H9 (cell line): Measurements from ENCODE around the gene PLAGL1. TPM values are rescaled to one million over a fixed set of nuclear protein-coding genes. Genes with fewer than 3 reads are reported as not detected.

ENCODE experiments used
- DNase-seq: peaks from one replicate; pipeline ENCODE4 v3.0.0-alpha.2; 2017
- H2AFZ ChIP-seq: one replicate; pipeline ENCODE4 v1.6.1; 2013; ENCODE audit warnings: mild to moderate bottlenecking, low read length, control low read depth, moderate library complexity
- H2AK5ac ChIP-seq: 2 replicates; pipeline ENCODE4 v1.6.1; 2013; ENCODE audit warnings: low read length, control low read depth, mixed read lengths; ENCODE audit not compliant: insufficient read length
- H2BK120ac ChIP-seq: one replicate; pipeline ENCODE4 v1.6.1; 2013; ENCODE audit warnings: low read depth, mild to moderate bottlenecking, low read length, control low read depth, inconsistent platforms; ENCODE audit not compliant: poor library complexity, severe bottlenecking
- H2BK12ac ChIP-seq: 2 replicates; pipeline ENCODE4 v1.6.1; 2013; ENCODE audit warnings: low read length, control low read depth, mixed read lengths, low read depth; ENCODE audit not compliant: insufficient read length
- H2BK15ac ChIP-seq: 2 replicates; pipeline ENCODE4 v1.6.1; 2013; ENCODE audit warnings: low read depth, low read length, control low read depth
- H2BK20ac ChIP-seq: one replicate; pipeline ENCODE4 v1.6.1; 2013; ENCODE audit warnings: low read depth, mild to moderate bottlenecking, low read length, control low read depth, inconsistent platforms; ENCODE audit not compliant: poor library complexity, severe bottlenecking
- H2BK5ac ChIP-seq: 2 replicates; pipeline ENCODE4 v1.6.1; 2013; ENCODE audit warnings: low read length, control low read depth, mixed read lengths; ENCODE audit not compliant: insufficient read length
- H3K14ac ChIP-seq: 2 replicates; pipeline ENCODE4 v1.6.1; 2013; ENCODE audit warnings: low read length, control low read depth; ENCODE audit not compliant: insufficient read depth
- H3K18ac ChIP-seq: 2 replicates; pipeline ENCODE4 v1.6.1; 2013; ENCODE audit warnings: low read depth, mild to moderate bottlenecking, mixed read lengths, low read length, control low read depth; ENCODE audit not compliant: insufficient read length
- H3K23ac ChIP-seq: 2 replicates; pipeline ENCODE4 v1.6.1; 2013; ENCODE audit warnings: low read length, control low read depth, mixed read lengths, low read depth; ENCODE audit not compliant: insufficient read length
- H3K23me2 ChIP-seq: 2 replicates; pipeline ENCODE4 v1.6.1; 2013; ENCODE audit warnings: low read depth, mild to moderate bottlenecking, mixed read lengths, low read length, control low read depth; ENCODE audit not compliant: insufficient read length, poor library complexity, severe bottlenecking
- H3K27ac ChIP-seq: 2 replicates; pipeline ENCODE4 v1.5.1; 2013; ENCODE audit warnings: low read length, control low read depth, mixed read lengths, low read depth; ENCODE audit not compliant: insufficient read length
- H3K27me3 ChIP-seq: 2 replicates; pipeline ENCODE4 v1.6.1; 2013; ENCODE audit warnings: low read length, control low read depth, inconsistent platforms; ENCODE audit not compliant: insufficient read depth
- H3K4ac ChIP-seq: 2 replicates; pipeline ENCODE4 v1.6.1; 2013; ENCODE audit warnings: low read depth, mild to moderate bottlenecking, control low read depth, inconsistent platforms, low read length, moderate library complexity
- H3K4me1 ChIP-seq: 2 replicates; pipeline ENCODE4 v1.6.1; 2013; ENCODE audit warnings: low read length, control low read depth, inconsistent platforms; ENCODE audit not compliant: insufficient read depth
- H3K4me2 ChIP-seq: 2 replicates; pipeline ENCODE4 v1.6.1; 2013; ENCODE audit warnings: low read length, control low read depth, mixed read lengths; ENCODE audit not compliant: insufficient read length, insufficient read depth
- H3K56ac ChIP-seq: 2 replicates; pipeline ENCODE4 v1.6.1; 2013; ENCODE audit warnings: low read depth, mild to moderate bottlenecking, mixed read lengths, low read length, control low read depth; ENCODE audit not compliant: insufficient read length
- H3K79me1 ChIP-seq: 2 replicates; pipeline ENCODE4 v1.6.1; 2013; ENCODE audit warnings: low read depth, mild to moderate bottlenecking, moderate library complexity, low read length, control low read depth, inconsistent platforms; ENCODE audit not compliant: insufficient read depth, poor library complexity, severe bottlenecking
- H3K79me2 ChIP-seq: 2 replicates; pipeline ENCODE4 v1.6.1; 2013; ENCODE audit warnings: low read length, control low read depth, inconsistent platforms; ENCODE audit not compliant: insufficient read depth
- H3K9ac ChIP-seq: 2 replicates; pipeline ENCODE4 v1.6.1; 2013; ENCODE audit warnings: low read length, control low read depth, mixed read lengths; ENCODE audit not compliant: insufficient read length; ENCODE audit errors: extremely low read depth
- H3K9me3 ChIP-seq: one replicate; pipeline ENCODE4 v1.6.1; 2013; ENCODE audit warnings: low read depth, low read length, inconsistent platforms; ENCODE audit not compliant: control insufficient read depth
- H3T11ph ChIP-seq: one replicate; pipeline ENCODE4 v1.6.1; 2013; ENCODE audit warnings: mild to moderate bottlenecking, low read length, control low read depth, inconsistent platforms
- H4K20me1 ChIP-seq: one replicate; pipeline ENCODE4 v1.6.1; 2013; ENCODE audit not compliant: control insufficient read depth, insufficient read length, insufficient read depth
- H4K5ac ChIP-seq: 2 replicates; pipeline ENCODE4 v1.6.1; 2013; ENCODE audit warnings: low read depth, mild to moderate bottlenecking, mixed read lengths, low read length, control low read depth; ENCODE audit not compliant: insufficient read length
- H4K8ac ChIP-seq: replicated peaks from 2 replicates; pipeline ENCODE4 v1.6.1; 2013; ENCODE audit warnings: low read length, control low read depth, mixed read lengths, low read depth; ENCODE audit not compliant: insufficient read length
- H4K91ac ChIP-seq: 2 replicates; pipeline ENCODE4 v1.6.1; 2013; ENCODE audit warnings: low read depth, mild to moderate bottlenecking, moderate library complexity, mixed read lengths, low read length, control low read depth; ENCODE audit not compliant: insufficient read length
- H3K27ac Mint-ChIP-seq, 3 experiments: 2 replicates in 2 of 3; 3 replicates in 1 of 3; pipeline ENCODE4 v1.8.0; 2020 to 2021; ENCODE audit warnings: mixed read lengths in 3 of 3, mild to moderate bottlenecking in 1 of 3, moderate library complexity in 1 of 3
- H3K27me3 Mint-ChIP-seq: 2 replicates; pipeline ENCODE4 v1.8.0; 2021; ENCODE audit warnings: low read depth, mild to moderate bottlenecking, moderate library complexity, mixed read lengths
- H3K36me3 Mint-ChIP-seq, 3 experiments: 2 replicates in 2 of 3; 3 replicates in 1 of 3; pipeline ENCODE4 v1.8.0; 2020 to 2021; ENCODE audit warnings: low read depth in 3 of 3, mixed read lengths in 3 of 3; ENCODE audit not compliant: insufficient read depth in 1 of 3
- H3K4me1 Mint-ChIP-seq, 2 experiments: 2 replicates each; pipeline ENCODE4 v1.8.0; 2020; ENCODE audit warnings: mixed read lengths in 2 of 2
- H3K4me3 Mint-ChIP-seq, 2 experiments: 2 replicates in 1 of 2; 3 replicates in 1 of 2; pipeline ENCODE4 v1.8.0; 2020 to 2021; ENCODE audit warnings: mild to moderate bottlenecking in 2 of 2, mixed read lengths in 2 of 2, moderate library complexity in 1 of 2
- H3K9me3 Mint-ChIP-seq, 2 experiments: 2 replicates in 1 of 2; 3 replicates in 1 of 2; pipeline ENCODE4 v1.8.0; 2020; ENCODE audit warnings: mild to moderate bottlenecking in 2 of 2, mixed read lengths in 2 of 2, moderate library complexity in 1 of 2
- CTCF ChIP-seq: fragments of 200-600 bp; sonication (generic); conservative IDR thresholded peaks from 3 replicates; pipeline ENCODE4 v1.8.0; 2021; ENCODE audit warnings: antibody characterized with exemption, mild to moderate bottlenecking
- WGBS: extraction: QIAGEN DNeasy Blood & Tissue Kit; methylation state at CpG from one replicate; pipeline ENCODE4 v1.1.7; 2013; ENCODE audit warnings: missing lambda C conversion rate, low lambda C conversion rate, mixed read lengths; ENCODE audit not compliant: insufficient read length; ENCODE audit errors: extremely low coverage; 5-methylcytosine and 5-hydroxymethylcytosine counted together
- total RNA-seq: library from RNA; stranded (reverse); gene quantifications from 2 replicates; pipeline ENCODE4 v1.2.1, GENCODE V29; 2021

Gene PLAGL1
- total RNA-seq, 1 experiment from 2014 or later = 1.9 TPM

- whole genome bisulfite sequencing = no CpG with 5 or more reads among the region's 2 CpGs
Observed at GRCh38 chr6:143984666-143985065, 23.4 kb downstream of the PLAGL1 start.

More at GRCh38 chr6:143984666-143985065, 23.4 kb downstream of the PLAGL1 start:
- peaks cover 60% of the 10 kb centered on the region for H3K27me3 Mint-ChIP-seq
- Histone ChIP-seq H3K18ac (no peak overlapping the region), H3K79me2 (no peaks in the 10 kb centered on the region), H2AK5ac (no peak overlapping the region), H3K14ac (no peak overlapping the region), H3K9me3 (no peaks in the 10 kb centered on the region), H3K79me1 (no peaks in the 10 kb centered on the region), H2BK15ac (no peak overlapping the region), H3K9ac (no peak overlapping the region), H4K91ac (no peak overlapping the region), H3K56ac (no peak overlapping the region), H2BK120ac (no peak overlapping the region), H2BK12ac (no peak overlapping the region), H3K27ac (no peak overlapping the region), H3T11ph (no peak overlapping the region), H3K4me2 (no peak overlapping the region), H3K27me3 (peaks cover 4% of the 10 kb centered on the region; the same call in 1 of the 2 replicates), H3K4me1 (no peaks in the 10 kb centered on the region), H3K23ac (no peak overlapping the region), H2AFZ (no peak overlapping the region), H2BK20ac (no peak overlapping the region), H4K8ac (no peak overlapping the region), H3K23me2 (no peaks in the 10 kb centered on the region), H4K20me1 (no peaks in the 10 kb centered on the region), H4K5ac (no peak overlapping the region), H3K4ac (no peak overlapping the region), H2BK5ac (no peak overlapping the region)
- no peak overlapping the region for H3K27ac Mint-ChIP-seq
- no peak for DNase-seq
- no peaks in the 10 kb centered on the region for H3K36me3 Mint-ChIP-seq
- peaks cover 0 to 3% of the 10 kb centered on the region in 2 experiments; a peak in 2 of 4 replicates for H3K4me1 Mint-ChIP-seq
- no peaks in the 10 kb centered on the region for H3K9me3 Mint-ChIP-seq
- H3K4me3 Mint-ChIP-seq = no peak overlapping the region
- no peak for TF ChIP-seq CTCF
